GM12865 (cell line): Measurements from ENCODE around the gene OSBPL1A.

Source experiments
- DNase-seq: peaks from one replicate; pipeline ENCODE4 v3.0.0; 2010; ENCODE audit warnings: low read depth
- H3K4me3 ChIP-seq: 2 replicates; pipeline ENCODE4 v1.5.1; 2011; ENCODE audit warnings: mild to moderate bottlenecking, low read depth, low read length, control low read depth
- CTCF ChIP-seq: IDR thresholded peaks from 2 replicates; pipeline ENCODE4 v1.5.1; 2011; ENCODE audit warnings: low read length, control low read depth, low read depth, inconsistent platforms; ENCODE audit not compliant: insufficient read depth; ENCODE audit errors: missing control alignments

OSBPL1A gene

GRCh38 chr18:24176727-24177416, 220.8 kb downstream of the OSBPL1A start:
- TF ChIP-seq CTCF: peak; percentile 79
- peak; percentile 85 for DNase-seq
- H3K4me3 ChIP-seq: no peak overlapping the region

GRCh38 chr18:24173997-24174396, 223.6 kb downstream of the OSBPL1A start:
- peak; percentile 34 for DNase-seq
- no peak for TF ChIP-seq CTCF
- no peak overlapping the region for H3K4me3 ChIP-seq

- TF ChIP-seq CTCF: no peak
- H3K4me3 ChIP-seq: no peak overlapping the region
- no peak for DNase-seq
These were observed 227.3 kb downstream of the OSBPL1A start for GRCh38 chr18:24170360-24170759.

GRCh38 chr18:24168496-24168895, 229.1 kb downstream of the OSBPL1A start:
- DNase-seq: no peak
- no peak overlapping the region for H3K4me3 ChIP-seq
- TF ChIP-seq CTCF: no peak

GRCh38 chr18:24161304-24161703, 236.3 kb downstream of the OSBPL1A start:
- TF ChIP-seq CTCF: no peak
- no peak for DNase-seq
- no peak overlapping the region for H3K4me3 ChIP-seq

GRCh38 chr18:24160086-24160485, 237.5 kb downstream of the OSBPL1A start:
- no peak overlapping the region for H3K4me3 ChIP-seq
- TF ChIP-seq CTCF: no peak
- no peak for DNase-seq

GRCh38 chr18:24157855-24158254, 239.8 kb downstream of the OSBPL1A start:
- H3K4me3 ChIP-seq: no peak overlapping the region
- DNase-seq: no peak
- TF ChIP-seq CTCF: no peak
